ENCODE measurements around the gene ADGRD1.

Gene ADGRD1

GRCh38 chr12:130924966-130925665, 28.6 kb upstream of the ADGRD1 start:
- no CpG with 5 or more reads among the region's 23 CpGs for WGBS (ENCODE audit: extremely low coverage, insufficient coverage, insufficient read length)
- Histone ChIP-seq H3K18ac (ENCODE audit: low read length) (no peak overlapping the region), H3K14ac (ENCODE audit: low read length) (no peak overlapping the region), H2AFZ (ENCODE audit: insufficient read depth, low read length, poor library complexity) (no peak overlapping the region), H4K91ac (ENCODE audit: low read depth, low read length) (no peak overlapping the region), H2BK5ac (ENCODE audit: low read depth, low read length, poor library complexity) (no peak overlapping the region), H3K4ac (ENCODE audit: low read depth, low read length) (no peak overlapping the region), H3K36me3 (ENCODE audit: control insufficient read depth in 1 of 2, insufficient read depth in 2 of 2, low read length in 2 of 2) (no peaks in the 10 kb centered on the region), H3K4me2 (ENCODE audit: low read length) (no peak overlapping the region), H3K9me3 (ENCODE audit: insufficient read depth, low read depth, low read length) (no peaks in the 10 kb centered on the region), H4K8ac (ENCODE audit: low read depth, low read length) (no peak overlapping the region), H3K79me1 (ENCODE audit: low read length) (no peaks in the 10 kb centered on the region), H3K27ac (ENCODE audit: low read depth, low read length) (no peak overlapping the region), H2BK120ac (ENCODE audit: insufficient read depth, low read length, poor library complexity) (no peak overlapping the region), H2AK5ac (ENCODE audit: low read length) (no peak overlapping the region), H2BK12ac (ENCODE audit: low read length) (no peak overlapping the region), H3K23ac (ENCODE audit: low read length) (no peak overlapping the region), H3K27me3 (ENCODE audit: insufficient read depth, low read length) (no peaks in the 10 kb centered on the region), H3K4me1 (ENCODE audit: control insufficient read depth in 1 of 2, insufficient read depth in 2 of 2, low read length in 2 of 2) (no peaks in the 10 kb centered on the region), H3K79me2 (ENCODE audit: control insufficient read depth, insufficient read depth, low read length, poor library complexity) (no peaks in the 10 kb centered on the region), H4K12ac (ENCODE audit: low read depth, low read length) (no peak overlapping the region), H3K9ac (ENCODE audit: low read length) (no peak overlapping the region), H3K4me3 (ENCODE audit: low read depth, low read length) (peak overlapping the region; percentile 34)
- DNase-seq, result no peak

GRCh38 chr12:130925666-130926015, 28.1 kb upstream of the ADGRD1 start:
- H3K79me1 ChIP-seq (ENCODE audit: low read length), result no peaks in the 10 kb centered on the region
- DNase-seq, result no peak
- H3K27ac ChIP-seq (ENCODE audit: low read depth, low read length), result no peak overlapping the region
- H3K14ac ChIP-seq (ENCODE audit: low read length), result no peak overlapping the region
- no peak overlapping the region for H2AK5ac ChIP-seq (ENCODE audit: low read length)
- no peaks in the 10 kb centered on the region for H3K79me2 ChIP-seq (ENCODE audit: control insufficient read depth, insufficient read depth, low read length, poor library complexity)
- no peak overlapping the region for H4K12ac ChIP-seq (ENCODE audit: low read depth, low read length)
- no peak overlapping the region for H3K4ac ChIP-seq (ENCODE audit: low read depth, low read length)
- H2BK5ac ChIP-seq (ENCODE audit: low read depth, low read length, poor library complexity), result no peak overlapping the region
- no peaks in the 10 kb centered on the region for H3K9me3 ChIP-seq (ENCODE audit: insufficient read depth, low read depth, low read length)
- no peaks in the 10 kb centered on the region for H3K36me3 ChIP-seq (ENCODE audit: control insufficient read depth in 1 of 2, insufficient read depth in 2 of 2, low read length in 2 of 2)
- no peak overlapping the region for H3K23ac ChIP-seq (ENCODE audit: low read length)
- no peak overlapping the region for H2BK120ac ChIP-seq (ENCODE audit: insufficient read depth, low read length, poor library complexity)
- H4K91ac ChIP-seq (ENCODE audit: low read depth, low read length), result no peak overlapping the region
- H3K9ac ChIP-seq (ENCODE audit: low read length), result no peak overlapping the region
- no peak overlapping the region for H2BK12ac ChIP-seq (ENCODE audit: low read length)
- H4K8ac ChIP-seq (ENCODE audit: low read depth, low read length), result no peak overlapping the region
- H3K27me3 ChIP-seq (ENCODE audit: insufficient read depth, low read length), result no peaks in the 10 kb centered on the region
- H3K18ac ChIP-seq (ENCODE audit: low read length), result no peak overlapping the region
- no peak overlapping the region for H2AFZ ChIP-seq (ENCODE audit: insufficient read depth, low read length, poor library complexity)
- H3K4me3 ChIP-seq (ENCODE audit: low read depth, low read length), result no peak overlapping the region
- no CpG with 5 or more reads among the region's 7 CpGs for WGBS (ENCODE audit: extremely low coverage, insufficient coverage, insufficient read length)
- no peak overlapping the region for H3K4me2 ChIP-seq (ENCODE audit: low read length)
- no peaks in the 10 kb centered on the region for H3K4me1 ChIP-seq (ENCODE audit: control insufficient read depth in 1 of 2, insufficient read depth in 2 of 2, low read length in 2 of 2)

GRCh38 chr12:130929363-130929762, 24.3 kb upstream of the ADGRD1 start:
- Histone ChIP-seq H2BK5ac (ENCODE audit: low read depth, low read length, poor library complexity) (no peak overlapping the region), H3K14ac (ENCODE audit: low read length) (no peak overlapping the region), H3K9ac (ENCODE audit: low read length) (no peak overlapping the region), H3K23ac (ENCODE audit: low read length) (no peak overlapping the region), H3K4me1 (ENCODE audit: control insufficient read depth in 1 of 2, insufficient read depth in 2 of 2, low read length in 2 of 2) (no peaks in the 10 kb centered on the region), H2AFZ (ENCODE audit: insufficient read depth, low read length, poor library complexity) (no peak overlapping the region), H3K4ac (ENCODE audit: low read depth, low read length) (no peak overlapping the region), H4K8ac (ENCODE audit: low read depth, low read length) (no peak overlapping the region), H3K4me2 (ENCODE audit: low read length) (no peak overlapping the region), H3K18ac (ENCODE audit: low read length) (no peak overlapping the region), H3K79me2 (ENCODE audit: control insufficient read depth, insufficient read depth, low read length, poor library complexity) (no peaks in the 10 kb centered on the region), H4K91ac (ENCODE audit: low read depth, low read length) (no peak overlapping the region), H4K12ac (ENCODE audit: low read depth, low read length) (no peak overlapping the region), H2BK12ac (ENCODE audit: low read length) (no peak overlapping the region), H2BK120ac (ENCODE audit: insufficient read depth, low read length, poor library complexity) (no peak overlapping the region), H3K79me1 (ENCODE audit: low read length) (no peaks in the 10 kb centered on the region), H3K9me3 (ENCODE audit: insufficient read depth, low read depth, low read length) (no peaks in the 10 kb centered on the region), H3K27ac (ENCODE audit: low read depth, low read length) (no peak overlapping the region), H3K36me3 (ENCODE audit: control insufficient read depth in 1 of 2, insufficient read depth in 2 of 2, low read length in 2 of 2) (no peaks in the 10 kb centered on the region), H3K27me3 (ENCODE audit: insufficient read depth, low read length) (no peaks in the 10 kb centered on the region), H2AK5ac (ENCODE audit: low read length) (no peak overlapping the region), H3K4me3 (ENCODE audit: low read depth, low read length) (no peak overlapping the region)
- DNase-seq, result no peak
- no CpG with 5 or more reads among the region's 8 CpGs for WGBS (ENCODE audit: extremely low coverage, insufficient coverage, insufficient read length)

GRCh38 chr12:130932061-130932930, 21.4 kb upstream of the ADGRD1 start:
- no peak overlapping the region for H2BK120ac ChIP-seq (ENCODE audit: insufficient read depth, low read length, poor library complexity)
- H3K4me3 ChIP-seq (ENCODE audit: low read depth, low read length), result no peak overlapping the region
- no peak overlapping the region for H3K14ac ChIP-seq (ENCODE audit: low read length)
- H4K8ac ChIP-seq (ENCODE audit: low read depth, low read length), result no peak overlapping the region
- WGBS (ENCODE audit: extremely low coverage, insufficient coverage, insufficient read length), result no CpG with 5 or more reads among the region's 10 CpGs
- no peaks in the 10 kb centered on the region for H3K9me3 ChIP-seq (ENCODE audit: insufficient read depth, low read depth, low read length)
- H3K27me3 ChIP-seq (ENCODE audit: insufficient read depth, low read length), result no peaks in the 10 kb centered on the region
- H3K4me1 ChIP-seq (ENCODE audit: control insufficient read depth in 1 of 2, insufficient read depth in 2 of 2, low read length in 2 of 2), result no peaks in the 10 kb centered on the region
- H3K36me3 ChIP-seq (ENCODE audit: control insufficient read depth in 1 of 2, insufficient read depth in 2 of 2, low read length in 2 of 2), result no peaks in the 10 kb centered on the region
- H2AFZ ChIP-seq (ENCODE audit: insufficient read depth, low read length, poor library complexity), result no peak overlapping the region
- no peaks in the 10 kb centered on the region for H3K79me2 ChIP-seq (ENCODE audit: control insufficient read depth, insufficient read depth, low read length, poor library complexity)
- H3K79me1 ChIP-seq (ENCODE audit: low read length), result no peaks in the 10 kb centered on the region
- no peak for DNase-seq
- no peak overlapping the region for H4K12ac ChIP-seq (ENCODE audit: low read depth, low read length)
- no peak overlapping the region for H2BK5ac ChIP-seq (ENCODE audit: low read depth, low read length, poor library complexity)
- no peak overlapping the region for H3K9ac ChIP-seq (ENCODE audit: low read length)
- no peak overlapping the region for H4K91ac ChIP-seq (ENCODE audit: low read depth, low read length)
- H3K18ac ChIP-seq (ENCODE audit: low read length), result no peak overlapping the region
- no peak overlapping the region for H2BK12ac ChIP-seq (ENCODE audit: low read length)
- no peak overlapping the region for H3K27ac ChIP-seq (ENCODE audit: low read depth, low read length)
- H3K4ac ChIP-seq (ENCODE audit: low read depth, low read length), result no peak overlapping the region
- H3K4me2 ChIP-seq (ENCODE audit: low read length), result no peak overlapping the region
- no peak overlapping the region for H3K23ac ChIP-seq (ENCODE audit: low read length)
- H2AK5ac ChIP-seq (ENCODE audit: low read length), result no peak overlapping the region

Measured in trophoblast cell (in vitro differentiated cells and primary cell).